ENCODE measurements around the gene CPED1.
"Not testable (repeated sequence)": the region's sequence is repeated elsewhere in the genome, so short reads cannot be mapped to it uniquely, and the experiment has no call there.

Gene CPED1

DNA sequence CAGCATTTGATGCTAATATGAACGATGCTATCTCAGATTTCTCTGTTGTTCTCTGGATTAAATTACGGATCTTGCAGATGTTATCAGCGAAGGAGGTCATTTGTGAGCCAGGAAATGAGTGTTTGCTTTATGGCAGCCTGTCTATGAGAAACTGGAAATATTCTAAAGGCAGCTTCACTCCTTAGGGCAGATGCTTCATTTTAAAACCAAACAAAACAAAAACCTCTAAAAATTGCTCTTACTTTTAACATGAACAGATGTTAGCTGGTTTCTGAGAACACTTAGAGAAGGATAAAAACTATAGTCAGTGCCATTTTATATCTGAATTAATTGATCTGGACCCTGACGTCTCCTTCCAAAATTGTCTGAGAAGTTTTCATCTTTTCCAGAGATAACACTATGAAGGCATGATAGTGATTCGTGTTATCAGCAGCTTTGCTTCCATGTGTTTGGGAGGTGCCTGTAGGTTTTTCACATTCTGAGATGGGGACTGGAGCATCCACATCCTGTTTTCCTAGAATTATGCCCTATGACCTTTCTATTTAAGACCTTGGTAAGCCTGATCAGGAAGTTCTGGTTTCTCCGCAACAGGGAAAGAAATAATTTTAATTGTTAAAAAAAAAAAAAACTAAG, 53.1 kb downstream of the CPED1 start:
- DNase-seq (ENCODE audit: low spot score): no peak

DNA sequence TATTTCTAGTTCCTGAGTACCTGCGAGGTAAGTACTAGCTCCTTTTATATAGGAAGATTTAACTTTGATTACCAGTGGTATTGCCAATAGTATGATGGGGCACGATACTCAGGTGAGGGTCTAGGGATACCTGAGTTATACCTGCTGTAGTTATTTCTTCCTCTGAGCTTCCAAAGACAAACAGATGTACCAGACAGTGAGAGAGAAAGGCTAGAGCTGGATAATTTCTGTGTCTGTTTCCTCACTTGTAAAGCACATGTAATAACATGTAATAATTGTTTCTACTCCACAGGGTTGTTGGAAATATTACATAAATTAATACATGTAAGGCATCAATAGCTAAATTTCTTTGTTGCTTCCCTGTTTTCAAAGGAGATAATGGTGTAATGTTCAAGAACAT, 53.7 kb downstream of the CPED1 start:
- DNase-seq (ENCODE audit: low spot score): no peak

DNA sequence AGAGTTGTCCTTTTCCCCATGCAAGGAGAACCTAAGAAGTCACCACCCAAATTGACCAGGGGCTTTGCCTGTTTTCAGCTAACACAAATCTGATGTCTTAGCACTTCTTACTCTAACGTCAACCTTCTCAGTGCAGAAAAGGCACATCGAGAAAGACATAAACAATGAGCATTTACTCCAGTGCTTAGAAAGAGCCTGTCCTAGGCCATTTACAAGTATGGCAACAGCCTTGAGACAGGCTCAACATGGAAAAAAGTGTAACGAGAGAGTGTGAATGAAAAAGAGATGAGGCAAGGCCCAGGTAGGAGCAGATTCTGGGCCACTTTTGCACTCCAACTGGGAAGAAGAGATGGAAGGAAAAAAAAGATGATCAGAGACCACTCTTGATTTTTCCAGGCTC, 54.4 kb downstream of the CPED1 start:
- no peak for DNase-seq (ENCODE audit: low spot score)

DNA sequence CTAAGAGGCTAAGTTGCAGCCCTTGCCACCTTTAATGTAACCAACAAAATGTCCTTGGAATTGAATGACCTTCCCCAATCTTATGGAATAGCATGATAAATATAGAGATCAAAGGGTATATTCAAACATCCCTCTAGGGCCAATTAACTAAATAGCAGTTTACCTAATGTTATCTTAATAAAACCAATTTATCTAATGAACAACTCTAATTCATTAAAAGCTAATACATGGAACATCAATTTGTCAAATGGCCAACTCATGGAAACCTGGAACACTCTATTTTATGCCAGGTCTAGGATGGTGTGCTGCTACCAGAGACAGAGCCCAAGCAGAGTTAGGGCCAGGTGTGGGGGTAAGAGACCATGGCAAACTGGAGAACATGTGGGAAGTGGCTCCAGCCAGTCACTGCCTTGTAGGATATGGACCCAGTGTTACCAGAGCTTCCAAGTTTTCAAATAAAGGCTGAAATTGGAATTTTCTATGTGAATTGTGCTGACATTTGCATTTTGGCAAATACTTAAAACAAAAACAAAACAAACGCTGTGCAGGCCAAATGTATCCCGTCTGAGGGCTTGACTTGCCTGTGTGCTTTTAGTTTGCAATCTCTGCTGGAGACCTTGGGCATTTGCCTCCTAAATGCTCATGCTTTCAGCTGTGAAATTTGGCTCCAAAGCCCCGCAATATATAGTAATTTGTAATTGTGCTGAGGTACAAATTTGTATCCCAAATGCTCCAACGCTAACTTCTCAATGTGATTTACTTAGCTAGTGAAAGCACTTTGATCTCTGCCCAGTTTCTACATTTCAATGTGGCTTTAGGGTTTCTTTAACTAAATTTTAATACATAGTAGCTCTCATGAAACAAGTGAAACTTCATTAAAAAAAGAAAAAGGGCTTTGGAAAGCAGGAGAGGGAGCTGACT, 55.1 kb downstream of the CPED1 start:
- no peak for DNase-seq (ENCODE audit: low spot score)

DNA sequence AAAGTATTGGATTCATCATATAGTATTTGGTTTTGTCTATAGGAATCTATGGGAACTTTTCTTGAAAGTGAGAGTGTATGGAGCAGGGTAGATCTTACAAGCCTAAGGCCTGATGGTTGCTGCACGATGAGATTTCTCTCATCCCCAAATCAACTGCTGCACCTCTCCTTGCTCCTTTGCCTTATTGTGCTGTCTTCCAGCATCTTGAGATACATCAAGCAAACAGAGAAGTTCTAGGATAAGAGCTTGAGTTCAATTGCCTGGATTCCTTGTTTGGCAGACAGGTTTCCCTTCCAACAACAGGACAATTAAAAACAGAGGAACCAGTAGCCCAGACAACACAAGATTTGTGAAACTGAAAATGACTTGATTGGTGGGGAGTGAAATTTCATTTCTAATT, 56.6 kb downstream of the CPED1 start:
- no peak for DNase-seq (ENCODE audit: low spot score)

DNA sequence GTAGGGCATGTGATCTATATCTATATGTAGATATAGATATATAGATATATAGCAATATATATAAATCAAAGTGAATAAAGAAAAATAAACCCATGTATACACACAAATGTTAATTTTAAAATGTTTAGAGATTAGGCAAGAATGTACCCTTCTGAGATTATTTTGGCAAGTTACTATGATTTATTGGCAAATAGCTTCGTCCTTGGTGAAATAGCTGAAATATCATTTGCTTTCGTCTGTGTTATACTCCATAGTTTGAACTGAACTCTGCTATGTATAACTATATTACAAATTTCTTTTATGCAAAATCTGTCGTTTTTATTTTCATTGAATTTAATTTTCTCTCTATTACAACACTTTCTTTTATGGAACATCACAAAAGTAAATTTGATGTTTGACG, 57.5 kb downstream of the CPED1 start:
- DNase-seq (ENCODE audit: low spot score): no peak

DNA sequence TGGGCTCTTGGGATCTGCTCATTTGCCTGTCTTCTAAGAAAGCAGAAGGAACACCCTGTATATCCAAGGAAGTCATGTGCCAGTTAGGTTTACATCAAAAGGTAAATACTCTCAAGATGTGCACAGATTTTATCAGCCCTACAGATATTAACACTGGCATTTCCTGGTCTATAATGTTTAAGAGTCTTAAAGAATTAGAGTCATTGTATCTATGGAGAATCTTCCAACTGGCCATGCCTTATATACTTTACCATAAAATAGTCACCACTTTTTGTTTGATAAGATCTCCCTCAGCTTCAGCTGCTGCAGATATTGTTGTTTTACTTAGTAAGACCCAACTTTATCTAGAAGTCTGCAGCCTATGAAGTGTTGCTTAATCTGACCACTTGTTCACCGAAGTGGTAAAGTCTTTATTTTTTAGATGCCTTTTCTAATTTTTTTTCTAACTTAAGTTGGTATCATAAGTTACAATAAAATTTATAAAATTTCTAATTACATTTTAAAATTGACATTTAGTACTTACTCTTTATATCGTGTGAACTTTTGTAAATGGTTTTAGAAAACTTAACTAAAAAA, 58.5 kb downstream of the CPED1 start:
- no peak for DNase-seq (ENCODE audit: low spot score)

DNA sequence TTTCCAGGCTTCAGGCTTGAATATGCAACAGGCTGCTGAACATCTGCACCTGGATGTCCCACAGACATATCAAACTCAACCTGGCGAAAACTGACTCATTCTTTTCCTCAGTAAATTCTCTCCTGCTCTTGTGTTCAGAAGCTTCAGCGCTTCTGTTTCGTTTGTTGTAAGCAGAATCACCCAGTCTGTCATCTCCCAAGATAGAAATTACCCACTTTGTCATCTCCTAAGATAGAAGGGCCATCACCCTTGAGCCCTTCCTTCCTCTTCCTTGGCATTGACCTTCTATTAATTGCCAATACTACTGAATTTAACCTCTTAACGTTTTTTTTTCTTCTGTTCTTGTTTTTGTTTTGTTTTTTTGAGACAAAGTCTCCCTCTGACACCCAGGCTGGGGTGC, 59.7 kb downstream of the CPED1 start:
- no peak for DNase-seq (ENCODE audit: low spot score)

DNA sequence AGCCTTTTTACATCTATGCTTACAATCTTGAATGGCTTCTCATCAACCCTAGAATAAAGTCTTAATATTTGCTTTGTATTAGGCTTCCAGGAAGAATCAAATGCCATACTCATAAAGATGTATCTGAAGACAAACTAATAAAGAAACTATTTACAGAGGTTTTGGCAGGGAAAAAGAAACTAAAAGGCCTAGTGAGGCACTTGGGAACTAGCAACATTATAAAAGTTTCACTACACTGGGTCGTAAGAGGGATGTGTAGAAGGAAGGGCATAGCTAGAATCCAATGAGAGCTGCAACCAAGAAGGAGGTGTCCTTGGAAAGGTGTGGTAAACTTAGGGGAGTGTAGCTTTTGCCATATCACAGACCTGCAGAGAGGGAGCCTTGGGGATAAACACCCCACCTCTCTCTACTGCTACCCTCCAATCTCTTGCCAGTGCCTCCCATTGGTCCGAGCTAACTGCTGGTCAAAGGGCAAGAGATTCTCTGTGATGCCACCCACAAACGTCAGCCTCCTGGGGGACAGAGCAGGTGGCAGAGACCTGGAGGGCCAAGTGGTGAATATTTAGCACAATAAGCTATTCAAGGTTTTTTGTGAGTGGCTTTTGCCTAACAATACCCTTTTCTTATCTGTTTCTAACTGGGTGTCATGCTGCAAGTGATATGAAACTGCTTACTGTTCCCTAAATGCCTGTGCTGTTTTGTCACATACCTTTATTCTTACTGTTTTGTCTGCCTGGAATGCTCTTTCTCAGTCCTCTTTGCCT, 60.7 kb downstream of the CPED1 start:
- no peak for DNase-seq (ENCODE audit: low spot score)

DNA sequence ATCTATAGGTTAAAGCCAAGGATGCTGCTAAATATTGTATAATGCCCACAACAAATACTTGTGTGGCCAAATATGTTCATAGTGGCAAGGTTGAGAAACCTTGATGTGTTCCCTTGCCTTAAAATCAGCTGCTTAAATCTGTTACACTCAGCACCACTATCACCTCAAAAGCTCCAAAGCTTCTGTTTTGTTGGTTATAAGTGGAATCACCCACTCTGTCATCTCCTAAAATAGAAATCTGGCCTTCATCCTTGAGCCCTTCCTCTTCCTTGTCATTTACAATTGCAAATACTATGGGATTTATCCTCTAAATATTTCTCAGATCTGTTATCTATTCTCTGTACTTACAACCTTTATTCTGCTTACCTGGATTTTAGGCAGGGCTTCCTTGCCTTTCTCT, 61.4 kb downstream of the CPED1 start:
- DNase-seq (ENCODE audit: low spot score): no peak

DNA sequence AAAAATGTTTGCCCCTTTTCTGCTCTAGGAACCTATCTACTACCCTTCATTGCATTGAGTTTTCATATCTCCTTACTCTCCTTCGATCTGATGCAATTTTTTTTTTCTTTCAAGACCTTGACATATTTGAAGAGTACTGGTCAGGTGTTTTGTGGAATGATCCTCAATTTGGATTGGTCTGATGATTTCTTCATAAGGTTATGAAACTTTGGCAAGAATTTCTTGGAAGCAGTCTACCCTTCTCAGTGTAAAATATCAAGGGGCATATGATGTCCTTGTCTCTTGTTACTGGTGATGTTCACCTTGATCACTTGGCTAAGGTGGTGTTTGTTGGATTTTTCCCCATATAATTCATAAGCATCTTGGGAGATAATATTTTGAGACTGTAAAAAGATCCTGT, 64.7 kb downstream of the CPED1 start:
- DNase-seq (ENCODE audit: low spot score): no peak

DNA sequence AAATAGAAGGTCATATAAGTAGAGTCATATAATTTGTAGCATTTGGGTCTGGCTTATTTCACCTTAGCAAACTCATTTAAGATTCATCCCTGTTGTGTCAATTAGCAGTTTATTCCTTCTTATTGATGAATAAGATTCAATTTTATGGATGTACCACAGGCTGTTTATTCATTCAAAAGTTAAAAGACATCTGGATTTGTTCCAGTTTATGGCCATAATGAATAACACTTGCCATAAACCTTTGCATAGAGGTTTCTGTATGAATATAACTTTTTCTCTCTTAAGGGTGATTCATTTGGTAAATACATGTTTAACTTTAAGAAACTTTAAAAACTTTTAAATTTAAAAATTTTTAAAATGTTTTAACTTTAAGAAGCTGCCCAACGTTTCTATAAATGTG, 66.4 kb downstream of the CPED1 start:
- DNase-seq (ENCODE audit: low spot score): no peak

DNA sequence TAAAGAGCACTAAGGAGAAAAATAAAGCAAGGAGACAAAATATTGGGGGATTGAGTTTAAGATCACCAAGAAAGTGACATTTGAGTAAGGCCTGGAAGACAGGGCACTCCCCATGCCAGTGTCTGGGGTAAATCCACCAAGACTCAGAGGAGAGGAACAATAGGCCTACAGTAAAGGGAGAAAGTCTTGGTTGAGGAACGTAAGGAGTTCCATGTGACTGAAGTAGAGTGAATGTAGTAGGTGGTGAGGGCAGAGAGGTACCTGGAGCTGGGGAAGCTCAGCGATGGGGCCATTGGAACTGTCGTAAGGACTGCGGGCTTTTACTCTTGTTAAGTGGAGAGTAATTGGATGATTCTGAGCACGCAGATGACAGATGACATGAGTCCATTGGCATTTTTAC, 69.4 kb downstream of the CPED1 start:
- DNase-seq (ENCODE audit: low spot score): no peak

DNA sequence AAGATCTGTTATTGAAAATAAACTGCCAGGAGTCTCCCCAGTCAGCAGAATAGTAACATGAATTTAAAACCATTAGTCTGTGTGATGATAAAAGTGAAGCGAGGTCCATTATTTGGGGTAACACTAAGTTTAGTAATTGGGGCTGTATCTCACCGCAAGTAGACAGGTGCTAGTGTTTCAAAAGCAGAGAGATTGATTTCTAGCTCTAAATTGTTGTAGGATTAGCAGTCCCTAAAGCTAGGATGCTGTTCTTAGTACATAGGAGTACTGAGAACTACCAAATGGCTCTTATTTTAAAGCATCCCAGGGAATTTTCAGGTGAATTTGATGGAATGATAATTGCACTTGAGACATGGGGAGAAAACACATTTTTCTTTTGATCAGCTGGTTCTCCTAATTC, 70.5 kb downstream of the CPED1 start:
- no peak for DNase-seq (ENCODE audit: low spot score)

DNA sequence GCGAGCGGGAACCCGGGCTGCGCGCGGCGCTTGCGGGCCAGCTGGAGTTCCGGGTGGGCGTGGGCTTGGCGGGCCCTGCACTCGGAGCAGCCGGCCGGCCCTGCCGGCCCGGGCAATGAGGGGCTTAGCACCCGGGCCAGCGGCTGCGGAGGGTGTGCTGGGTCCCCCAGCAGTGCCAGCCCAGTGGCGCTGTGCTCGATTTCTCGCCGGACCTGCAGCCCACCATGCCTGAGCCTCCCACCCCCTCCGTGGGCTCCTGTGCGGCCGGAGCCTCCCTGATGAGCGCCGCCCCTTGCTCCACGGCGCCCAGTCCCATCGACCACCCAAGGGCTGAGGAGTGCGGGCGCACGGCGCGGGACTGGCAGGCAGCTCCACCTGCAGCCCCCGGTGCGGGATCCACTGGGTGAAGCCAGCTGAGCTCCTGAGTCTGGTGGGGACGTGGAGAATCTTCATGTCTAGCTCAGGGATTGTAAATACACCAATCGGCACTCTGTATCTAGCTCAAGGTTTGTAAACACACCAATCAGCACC, 71.5 kb downstream of the CPED1 start:
- not testable (repeated sequence) for DNase-seq (ENCODE audit: low spot score)

DNA sequence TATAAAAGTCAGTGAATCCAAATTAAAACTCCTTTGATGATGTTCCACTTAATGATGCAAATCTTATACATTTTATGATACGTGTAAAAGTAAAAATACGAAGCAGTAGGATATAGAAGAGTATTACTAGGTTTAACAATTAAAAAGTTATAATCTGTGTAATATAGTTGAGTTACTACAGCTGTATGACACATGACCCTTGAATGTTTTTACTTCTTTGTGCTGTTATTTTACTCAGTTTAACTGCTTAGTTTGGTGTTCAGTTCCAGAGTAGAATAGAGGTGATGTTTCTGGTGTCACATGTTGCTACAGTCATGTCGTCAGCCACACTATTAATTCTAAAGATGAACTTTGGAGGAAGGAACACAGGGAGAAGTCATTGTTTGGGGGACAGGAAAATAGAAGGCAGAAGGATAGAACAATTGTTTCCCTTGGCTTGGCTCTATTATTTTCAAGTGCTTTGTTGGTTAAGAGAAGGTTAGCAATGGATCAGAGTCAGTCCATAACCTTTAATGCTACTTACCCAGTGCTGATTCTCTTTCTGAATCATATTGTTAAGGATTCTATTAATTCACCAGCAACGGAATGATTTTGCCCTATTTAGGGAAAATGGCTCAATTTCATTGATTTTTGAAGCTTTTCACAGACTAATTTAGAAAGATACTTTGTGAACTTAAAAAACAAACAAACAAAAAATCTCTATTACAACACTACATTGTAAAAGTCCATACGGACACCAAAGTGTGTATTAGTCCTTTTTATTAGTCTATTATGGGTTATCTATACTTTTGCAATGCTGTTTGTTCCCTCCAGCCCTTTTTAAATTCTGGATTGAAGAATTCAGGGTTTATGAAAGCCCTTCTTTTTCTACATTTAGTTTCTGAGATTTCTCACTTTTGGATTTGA, 73.4 kb downstream of the CPED1 start:
- no peak for DNase-seq (ENCODE audit: low spot score)

DNA sequence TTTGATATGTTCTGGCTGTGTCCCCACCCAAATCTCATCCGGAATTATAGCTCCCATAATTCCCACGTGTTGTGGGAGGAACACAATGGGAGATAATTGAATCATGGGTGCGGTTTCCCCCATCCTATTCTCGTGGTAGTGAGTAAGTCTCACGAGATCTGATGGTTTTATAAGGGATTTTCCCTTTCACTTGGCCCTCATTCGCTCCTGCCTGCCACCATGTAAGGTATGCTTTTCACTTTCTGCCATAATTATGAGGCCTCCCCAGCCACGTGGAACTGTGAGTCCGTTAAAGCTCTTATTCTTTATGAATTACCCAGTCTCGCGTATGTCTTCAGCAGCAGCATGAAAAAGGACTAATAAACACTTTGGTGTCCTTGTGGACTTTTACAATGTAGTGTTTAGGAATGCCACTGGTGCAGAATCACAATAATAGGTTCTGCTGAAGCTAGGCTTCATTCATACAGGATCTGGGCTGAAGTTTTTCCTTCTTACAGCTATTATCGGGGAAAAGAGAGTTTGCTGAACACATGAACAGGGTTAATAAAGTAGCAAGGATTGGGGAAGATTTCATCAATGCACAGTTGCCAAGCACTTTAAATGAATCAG, 74.3 kb downstream of the CPED1 start:
- no peak for DNase-seq (ENCODE audit: low spot score)

DNA sequence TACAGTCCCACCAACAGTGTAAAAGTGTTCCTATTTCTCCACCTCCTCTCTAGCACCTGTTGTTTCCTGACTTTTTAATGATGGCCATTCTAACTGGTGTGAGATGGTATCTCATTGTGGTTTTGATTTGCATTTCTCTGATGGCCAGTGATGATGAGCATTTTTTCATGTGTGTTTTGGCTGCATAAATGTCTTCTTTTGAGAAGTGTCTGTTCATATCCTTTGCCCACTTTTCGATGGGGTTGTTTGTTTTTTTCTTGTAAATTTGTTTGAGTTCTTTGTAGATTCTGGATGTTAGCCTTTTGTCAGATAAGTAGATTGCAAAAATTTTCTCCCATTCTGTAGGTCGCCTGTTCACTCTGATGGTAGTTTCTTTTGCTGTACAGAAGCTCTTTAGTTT, 79.2 kb downstream of the CPED1 start:
- DNase-seq (ENCODE audit: low spot score): not testable (repeated sequence)

DNA sequence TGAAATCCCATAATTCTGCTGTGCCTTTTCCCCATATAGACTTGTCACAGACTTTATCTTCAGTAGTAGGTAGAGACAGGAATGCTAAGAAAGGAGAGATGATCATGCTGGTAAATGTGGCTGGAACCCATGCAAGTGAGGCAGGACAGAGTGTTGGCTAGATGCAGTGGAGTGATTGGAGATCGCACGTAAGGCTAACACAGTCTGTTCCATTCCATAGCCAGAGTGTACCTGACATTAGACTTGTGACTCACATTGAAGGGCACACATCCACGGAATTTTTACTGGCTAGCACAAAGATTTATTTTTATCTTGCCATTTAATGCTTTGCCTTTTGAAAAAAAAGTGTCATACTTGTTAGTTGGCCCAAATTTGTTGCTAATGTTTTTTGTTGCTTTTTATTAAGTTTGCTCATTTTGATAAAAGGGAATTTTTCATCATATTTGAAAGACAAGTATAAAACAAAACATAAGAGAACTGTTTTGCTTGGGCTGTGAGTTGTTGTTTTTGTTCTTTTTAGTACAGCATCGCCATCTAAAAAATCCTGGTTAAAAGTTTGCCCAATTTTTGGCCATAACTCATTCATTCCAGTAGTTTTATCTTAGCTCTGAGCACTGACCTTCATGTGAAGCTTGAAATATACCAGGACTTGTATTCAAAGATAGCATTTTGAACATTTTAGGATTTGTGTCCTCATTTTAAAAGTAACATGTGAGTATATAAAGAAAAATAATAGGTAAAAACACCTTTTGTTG, 81.0 kb downstream of the CPED1 start:
- no peak for DNase-seq (ENCODE audit: low spot score)

DNA sequence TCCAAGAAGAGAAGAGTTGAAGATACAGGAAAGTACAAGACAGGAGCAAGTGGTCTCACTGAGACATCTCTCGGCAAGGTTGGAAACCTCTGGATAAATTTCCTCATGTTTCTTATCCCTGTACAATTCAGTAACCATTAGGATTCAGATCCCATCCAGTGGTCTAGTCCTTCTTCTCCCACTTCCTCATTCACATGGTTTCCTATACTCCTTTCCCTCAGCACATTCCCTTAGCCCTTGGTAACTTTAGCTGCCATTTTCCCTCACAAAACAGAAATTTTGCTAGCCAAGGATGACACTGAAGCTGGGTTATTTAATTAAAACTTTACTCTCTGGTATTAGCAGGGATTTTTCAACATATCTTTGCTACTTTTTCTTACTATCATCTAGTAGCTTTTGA, 82.6 kb downstream of the CPED1 start:
- no peak for DNase-seq (ENCODE audit: low spot score)

Measured in iPS-NIHi11 (cell line).